K562 (cell line): ENCODE measurements around the gene AIMP1. TPM values are rescaled to one million over a fixed set of nuclear protein-coding genes. Genes with fewer than 3 reads are reported as not detected.
A peak's percentile ranks its signal among the peaks of the same experiment; 100 is the strongest.

Source experiments
- ATAC-seq: fragments of 200-7000 bp; cut with Tn5 transposase; 3 replicates; pipeline ENCODE4 v1.9.1; 2020; ENCODE audit warnings: moderate library complexity
- BruUV-seq: library from RNA; stranded (reverse); fragments of 400-500 nt; replicated peaks from 2 replicates; lab custom pipeline; 2021; lab: Mats Ljungman, UMichigan
- CTCF ChIA-PET: fragments of 300-600 bp; formaldehyde crosslinking; extraction: SDS; loops from one replicate; lab custom pipeline; 2021; ENCODE audit warnings: low intra/inter-chr PET ratio; lab: Yijun Ruan, JAX
- POLR2A ChIA-PET: fragments of 300-600, 350-650 bp; sonication (Branson Sonifier 250); formaldehyde crosslinking; extraction: SDS; loops from one replicate; lab custom pipeline; 2021; ENCODE audit warnings: antibody characterized with exemption, inconsistent platforms; lab: Yijun Ruan, JAX
- DNase-seq, 4 experiments: peaks; one replicate each; pipeline versions ENCODE4 v3.0.0 to v3.0.0-alpha.2; 2011 to 2018; ENCODE audit warnings: low spot score in 3 of 4, mixed read lengths in 3 of 4; ENCODE audit errors: extremely low read depth in 1 of 4
- FAIRE-seq: peaks from 2 replicates; lab custom pipeline; 2011; peaks lifted over from hg19 to GRCh38; lab: Jason Lieb, UNC
- H2AFZ ChIP-seq: 2 replicates; pipeline ENCODE4 v1.6.0; 2011; ENCODE audit warnings: low read depth, low read length, control low read depth, inconsistent platforms
- H3K27ac ChIP-seq: fragments of 200-600 bp; 3 replicates; pipeline ENCODE4 v1.8.0; 2011; ENCODE audit warnings: low read depth, mild to moderate bottlenecking, control low read depth, inconsistent platforms, low read length, moderate library complexity, mixed read lengths; ENCODE audit errors: extremely low read depth
- H3K27me3 ChIP-seq, 2 experiments: fragments of 300-600 bp in 1 of 2; 2 replicates in 1 of 2; 3 replicates in 1 of 2; pipeline versions ENCODE4 v1.6.0 to v1.8.0; 2011; ENCODE audit warnings: inconsistent platforms in 2 of 2, low read length in 2 of 2, mild to moderate bottlenecking in 1 of 2, mixed read lengths in 1 of 2, moderate library complexity in 1 of 2; ENCODE audit not compliant: control insufficient read depth in 2 of 2, insufficient read depth in 2 of 2
- H3K36me3 ChIP-seq: fragments of 300-600 bp; 3 replicates; pipeline ENCODE4 v1.8.0; 2011; ENCODE audit warnings: mild to moderate bottlenecking, low read length, inconsistent platforms; ENCODE audit not compliant: control insufficient read depth, insufficient read depth
- H3K4me1 ChIP-seq, 2 experiments: fragments of 200-600 bp in 1 of 2; replicated peaks in 1 of 2; 2 replicates in 1 of 2; 3 replicates in 1 of 2; pipeline versions ENCODE4 v1.5.1 to v1.8.0; 2011; ENCODE audit warnings: inconsistent platforms in 2 of 2, low read length in 2 of 2, mild to moderate bottlenecking in 1 of 2, mixed read lengths in 1 of 2, moderate library complexity in 1 of 2; ENCODE audit not compliant: control insufficient read depth in 2 of 2, insufficient read depth in 2 of 2
- H3K4me2 ChIP-seq: 2 replicates; pipeline ENCODE4 v1.6.1; 2011; ENCODE audit warnings: low read length, control low read depth, inconsistent platforms, mixed read lengths; ENCODE audit not compliant: insufficient read depth
- H3K4me3 ChIP-seq: fragments of 200-600 bp; sonication (generic), shearing (Covaris generic); 2 replicates; pipeline ENCODE4 v1.5.1; 2016; ENCODE audit warnings: control low read depth, inconsistent platforms
- H3K79me2 ChIP-seq: fragments of 200-600 bp; 3 replicates; pipeline ENCODE4 v1.8.0; 2011; ENCODE audit warnings: low read length, inconsistent platforms; ENCODE audit not compliant: control insufficient read depth, insufficient read depth
- H3K9ac ChIP-seq, 2 experiments: 2 replicates each; pipeline versions ENCODE4 v1.6.0 to v1.6.1; 2011; ENCODE audit warnings: low read depth in 2 of 2, low read length in 2 of 2, control low read depth in 1 of 2, inconsistent platforms in 1 of 2, mild to moderate bottlenecking in 1 of 2, mixed read lengths in 1 of 2; ENCODE audit not compliant: insufficient read depth in 1 of 2
- H3K9me1 ChIP-seq: one replicate; pipeline ENCODE4 v1.6.0; 2011; ENCODE audit warnings: inconsistent platforms, mild to moderate bottlenecking, low read length, moderate library complexity; ENCODE audit not compliant: control insufficient read depth, insufficient read depth
- H3K9me3 ChIP-seq: replicated peaks from 2 replicates; pipeline ENCODE4 v1.5.1; 2011; ENCODE audit warnings: low read depth, low read length, inconsistent platforms; ENCODE audit not compliant: control insufficient read depth, insufficient read depth
- H4K20me1 ChIP-seq: replicated peaks from 2 replicates; pipeline ENCODE4 v1.6.1; 2011; ENCODE audit warnings: low read length, inconsistent platforms, mixed read lengths; ENCODE audit not compliant: control insufficient read depth, insufficient read depth
- ARHGAP35 ChIP-seq: fragments of 450-650 bp; IDR thresholded peaks from 2 replicates; pipeline ENCODE4 v1.6.1; 2018; ENCODE audit not compliant: partially characterized antibody
- EGR1 ChIP-seq: fragments of 450-650 bp; conservative IDR thresholded peaks from 2 replicates; pipeline ENCODE4 v1.6.1; 2017; ENCODE audit warnings: mild to moderate bottlenecking
- ETS1 ChIP-seq: conservative IDR thresholded peaks from 2 replicates; pipeline ENCODE4 v1.6.1; 2011; ENCODE audit warnings: low read depth, mild to moderate bottlenecking, low read length; ENCODE audit not compliant: control insufficient read depth
- MEIS2 ChIP-seq: fragments of 450-650 bp; IDR thresholded peaks from 2 replicates; pipeline ENCODE4 v1.6.1; 2014; ENCODE audit warnings: mild to moderate bottlenecking; ENCODE audit not compliant: partially characterized antibody
- PBX2 ChIP-seq, 2 experiments: IDR thresholded peaks in 1 of 2; conservative IDR thresholded peaks in 1 of 2; 2 replicates each; pipeline ENCODE4 v1.6.1; 2016; ENCODE audit warnings: low read depth in 2 of 2, mild to moderate bottlenecking in 1 of 2, missing compliant biosample characterization in 1 of 2, missing genetic modification characterization in 1 of 2, moderate library complexity in 1 of 2
- POU5F1 ChIP-seq: fragments of 150-350 bp; IDR thresholded peaks from 2 replicates; pipeline ENCODE4 v1.6.1; 2014; ENCODE audit warnings: borderline replicate concordance, low read length, low read depth, mild to moderate bottlenecking; ENCODE audit not compliant: partially characterized antibody
- SAFB2 ChIP-seq: fragments of 200-400 bp; formaldehyde crosslinking; IDR thresholded peaks from 2 replicates; pipeline ENCODE4 v1.6.1; 2018; ENCODE audit warnings: borderline replicate concordance, low read length, low read depth, moderate library complexity; ENCODE audit not compliant: severe bottlenecking
- TBP ChIP-seq: optimal IDR thresholded peaks from 2 replicates; pipeline ENCODE3; 2011; ENCODE audit warnings: low read depth, low read length, improper control_type of control experiment
- ZBED1 ChIP-seq: IDR thresholded peaks from 2 replicates; pipeline ENCODE4 v1.6.1; 2014
- in situ Hi-C: fragments of 300-500 bp; cut with MboI; formaldehyde crosslinking; loops from 4 replicates; pipeline ENCODE4 v1.15.0; 2018; ENCODE audit warnings: inconsistent platforms, mixed read lengths
- intact Hi-C: fragments of 100-400 bp; cut with micrococcal nuclease; formaldehyde crosslinking; loops from 2 replicates; pipeline ENCODE4 v1.14.2; 2022
- polyA plus RNA-seq, 8 experiments: library from polyadenylated mRNA; depleted of rRNA in 4 of 8; stranded (reverse) in 5 of 8; unstranded in 3 of 8; fragments of >200 nt; fragmentation: Nextera tagmentation in 2 of 8; fragmentation: Illumina TruSeq in 1 of 8; extraction: Ambion mirVana in 2 of 8; extraction: Trizol in 1 of 8; gene quantifications; 2 replicates each; pipeline versions ENCODE4 v1.2.1 to v1.2.3, GENCODE V29; 2011 to 2014; ENCODE audit warnings: inconsistent platforms in 1 of 8, missing spikeins in 1 of 8
- total RNA-seq, 7 experiments: library from RNA; depleted of rRNA in 6 of 7; stranded (reverse); fragments of >200 nt in 6 of 7; fragmentation: Illumina TruSeq in 2 of 7; extraction: Trizol in 2 of 7; gene quantifications; 2 replicates each; pipeline versions ENCODE4 v1.2.1 to v1.2.3, GENCODE V29; 2011 to 2021; ENCODE audit warnings: low replicate concordance in 1 of 7
- TF ChIP-seq, protein P1 (sequence below): fragments of 250-450 bp; sonication (Bioruptor Pico); IDR thresholded peaks from 2 replicates; pipeline ENCODE4 v1.4.0; 2020; ENCODE audit warnings: mild to moderate bottlenecking

AIMP1 gene
- total and polyA plus RNA-seq, 9 of the 15 experiments (the other 6 are each of a cell fraction or from before 2014, with no cell fraction given) = 39.9 to 141 (median 70.1) TPM

DNA sequence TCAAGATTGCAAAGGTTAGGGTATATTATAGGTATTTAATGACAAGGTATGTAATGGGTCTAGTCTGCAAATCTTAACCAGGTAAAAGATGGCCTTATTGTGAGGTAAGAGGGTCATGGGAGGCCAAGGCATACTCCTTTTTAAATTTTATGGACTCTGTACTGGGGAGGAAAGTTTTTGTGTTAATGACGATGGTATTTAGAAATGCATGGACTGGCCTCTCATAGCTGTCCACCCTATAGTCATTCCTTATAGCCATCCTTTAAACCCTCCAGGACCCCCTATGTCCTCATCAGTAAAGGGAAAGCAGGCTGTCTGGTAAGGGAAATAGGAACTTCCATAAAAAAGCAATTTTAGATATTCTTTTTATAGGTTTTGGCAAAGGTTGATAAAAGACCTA is 1.5 kb downstream of the AIMP1 start (continued):
- TF ChIP-seq ETS1 (no peak), ARHGAP35 (no peak), TBP (no peak), POU5F1 (no peak), ZBED1 (no peak)
- TF ChIP-seq, protein P1, sequence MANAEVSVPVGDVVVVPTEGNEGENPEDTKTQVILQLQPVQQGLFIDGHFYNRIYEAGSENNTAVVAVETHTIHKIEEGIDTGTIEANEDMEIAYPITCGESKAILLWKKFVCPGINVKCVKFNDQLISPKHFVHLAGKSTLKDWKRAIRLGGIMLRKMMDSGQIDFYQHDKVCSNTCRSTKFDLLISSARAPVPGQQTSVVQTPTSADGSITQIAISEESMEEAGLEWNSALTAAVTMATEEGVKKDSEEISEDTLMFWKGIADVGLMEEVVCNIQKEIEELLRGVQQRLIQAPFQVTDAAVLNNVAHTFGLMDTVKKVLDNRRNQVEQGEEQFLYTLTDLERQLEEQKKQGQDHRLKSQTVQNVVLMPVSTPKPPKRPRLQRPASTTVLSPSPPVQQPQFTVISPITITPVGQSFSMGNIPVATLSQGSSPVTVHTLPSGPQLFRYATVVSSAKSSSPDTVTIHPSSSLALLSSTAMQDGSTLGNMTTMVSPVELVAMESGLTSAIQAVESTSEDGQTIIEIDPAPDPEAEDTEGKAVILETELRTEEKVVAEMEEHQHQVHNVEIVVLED (CRISPR knock-in tag) = no peak

GRCh38 chr4:106318511-106318910 is 2.2 kb downstream of the AIMP1 start:
- intact Hi-C loops = loop anchor here (5.0 kb wide), 1 partner anchor 1404 kb away; the partner anchor contains the start of gene PAPSS1
- Histone ChIP-seq H3K4me1 (peaks cover 6 to 7% of the 10 kb centered on the region in 2 experiments; a peak in 2 of 5 replicates), H3K4me3 (no peak overlapping the region), H2AFZ (no peak overlapping the region), H3K9me1 (no peaks in the 10 kb centered on the region), H3K9me3 (no peaks in the 10 kb centered on the region), H3K27ac (no peak overlapping the region), H4K20me1 (no peaks in the 10 kb centered on the region), H3K9ac (no peak overlapping the region), H3K27me3 (no peaks in the 10 kb centered on the region), H3K4me2 (no peak overlapping the region), H3K79me2 (peaks cover 90% of the 10 kb centered on the region), H3K36me3 (peaks cover 17% of the 10 kb centered on the region; the same call in 2 of the 3 replicates)
- no peak for DNase-seq
- POLR2A ChIA-PET = interaction anchor here (0.6 kb wide), 1 partner anchor 1590 kb away, joined by 3 read pairs; no protein-coding TSS in a partner anchor
- no peak for ATAC-seq
- no TSS peak for BruUV-seq
- TF ChIP-seq SAFB2 (no peak), PBX2 (CRISPR knock-in tag; IDR thresholded peaks at IDR 0.05; ENCODE audit: low read depth) (no peak), PBX2 (tag; conservative IDR thresholded peaks at IDR 0.05; ENCODE audit: low read depth) (0 out of 2 replicates have a peak, but pooled peaks have one; percentile 19), MEIS2 (peak; percentile 33), EGR1 (0 out of 2 replicates have a peak, but pooled peaks have one; percentile 6)
- no peak for FAIRE-seq
- in situ Hi-C loops = loop anchor here (25.0 kb wide), 1 partner anchor 1394 kb away; the partner anchor contains the start of gene PAPSS1
- CTCF ChIA-PET = no interaction called here
